NCI-H460 (cell line): ENCODE measurements around the gene TULP1. TPM values are rescaled to one million over a fixed set of nuclear protein-coding genes. Genes with fewer than 3 reads are reported as not detected.
"Not testable (repeated sequence)": the region's sequence is repeated elsewhere in the genome, so short reads cannot be mapped to it uniquely, and the experiment has no call there.

ENCODE experiments used
- DNase-seq: peaks from one replicate; pipeline ENCODE4 v3.0.0-alpha.2; 2016; ENCODE audit warnings: low read depth; ENCODE audit errors: extremely low read depth
- polyA plus RNA-seq: library from polyadenylated mRNA; depleted of rRNA; stranded (reverse); fragments of >200 nt; gene quantifications from 2 replicates; pipeline ENCODE4 v1.2.3, GENCODE V29; 2014; cell fraction: nucleus; rRNA removed
- total RNA-seq: library from RNA; depleted of rRNA; stranded (reverse); fragments of >200 nt; shearing (Covaris generic); gene quantifications from 2 replicates; pipeline ENCODE4 v1.2.3, GENCODE V29; 2014; rRNA removed

The TULP1 gene
- not detected in 2 replicates for total RNA-seq
- polyA plus RNA-seq, result not detected in 2 replicates

DNA sequence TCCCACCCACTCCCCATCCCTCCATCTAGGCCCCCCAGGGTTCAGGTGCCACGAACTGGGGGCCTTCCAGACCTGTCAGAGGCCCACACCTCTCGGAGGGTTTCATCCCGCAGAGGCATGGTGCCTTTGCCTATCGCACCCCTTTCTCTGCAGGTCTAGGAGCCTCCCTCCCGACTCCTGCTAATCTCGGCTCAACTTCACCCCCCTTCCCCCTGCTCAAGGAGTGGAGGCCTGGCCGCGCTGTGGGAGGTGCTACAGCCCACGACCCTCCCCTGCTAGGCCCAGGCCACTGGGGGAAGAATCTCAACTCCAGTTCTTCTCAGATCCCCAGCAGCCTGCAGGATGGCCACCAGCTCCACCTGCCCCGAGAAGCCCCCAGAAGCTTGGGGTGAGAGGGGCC is at the start of gene TULP1:
Gene TULP1 (minus strand): TSS at position 157 of the 400 bp plus-strand sequence. CDS start 38 bp downstream, at position 119.
- DNase-seq, result no peak

DNA sequence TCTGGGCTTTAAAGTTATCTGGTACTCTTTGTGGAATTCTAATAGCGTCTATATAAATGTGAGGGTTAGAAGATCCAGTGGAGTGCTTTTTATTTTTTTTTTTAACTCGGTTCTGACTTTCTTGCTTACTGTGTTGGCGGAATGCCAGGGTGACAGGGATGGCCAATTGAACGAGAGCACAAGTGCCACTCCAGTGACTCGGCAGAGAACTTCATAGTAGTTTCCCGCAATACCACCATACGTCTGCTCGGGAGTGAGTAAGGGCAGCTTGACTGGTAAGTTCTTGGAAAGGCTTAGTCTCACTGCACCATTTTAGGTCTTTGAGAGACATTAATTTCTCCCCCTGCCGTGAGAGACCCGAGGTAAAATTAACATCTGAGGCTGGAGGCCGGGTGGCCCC is 49.4 kb upstream of the TULP1 start:
- DNase-seq, result no peak

DNA sequence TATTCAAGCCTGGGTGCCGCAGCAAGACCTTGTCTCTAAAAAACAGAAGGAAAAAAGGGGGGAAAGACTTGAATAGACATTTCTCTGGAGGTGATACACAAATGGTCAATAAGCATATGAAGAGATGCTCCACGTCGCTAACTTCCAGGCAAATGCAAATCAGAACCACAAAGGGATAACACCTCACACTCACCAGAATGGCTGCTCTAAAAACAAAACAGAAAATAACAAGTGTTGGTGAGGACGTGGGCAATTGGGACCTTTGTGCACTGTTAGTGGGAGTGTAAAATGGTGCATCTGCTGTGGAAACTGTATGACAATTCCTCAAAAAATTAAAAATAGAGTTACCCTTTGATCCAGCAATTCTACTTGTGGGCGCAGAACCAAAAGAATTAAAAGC is 48.4 kb upstream of the TULP1 start:
- DNase-seq, result no peak

DNA sequence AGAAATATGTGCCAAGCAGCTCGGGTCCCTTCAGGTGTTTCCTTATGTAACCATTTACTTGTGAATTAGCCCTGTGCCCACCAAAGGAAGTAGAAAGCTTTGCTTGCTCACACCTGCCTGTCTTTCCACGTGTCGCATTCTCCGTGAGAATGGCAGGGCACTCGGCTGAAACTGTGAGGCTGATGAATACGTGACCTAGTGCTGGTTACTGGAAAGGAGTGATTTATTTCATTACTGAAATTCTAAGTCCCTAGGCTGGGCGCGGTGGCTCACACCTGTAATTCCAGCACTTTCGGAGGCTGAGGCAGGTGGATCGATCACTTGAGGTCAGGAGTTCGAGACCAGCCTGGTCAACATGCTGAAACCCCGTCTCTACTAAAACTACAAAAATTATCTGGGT is 45.9 kb upstream of the TULP1 start:
- DNase-seq, result no peak

DNA sequence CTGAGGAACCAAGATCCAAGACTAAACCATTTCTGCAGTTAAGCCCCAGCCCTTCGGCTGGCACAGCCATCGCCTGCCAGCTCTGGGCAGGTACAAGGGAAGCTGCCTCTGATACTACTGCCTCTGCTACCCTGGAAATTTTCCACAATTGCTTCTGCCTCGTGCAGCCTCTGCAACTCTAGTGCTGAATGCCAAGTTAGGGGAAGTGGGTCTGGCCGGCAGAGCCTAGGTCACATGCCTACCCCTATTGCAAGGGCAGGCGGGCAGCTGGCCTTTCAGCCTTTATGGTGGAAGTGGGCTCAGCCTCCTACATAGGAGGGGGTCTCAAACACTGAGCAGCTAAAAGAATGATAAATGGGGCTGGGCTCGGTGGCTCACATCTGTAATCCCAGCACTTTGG is 44.5 kb upstream of the TULP1 start:
- DNase-seq, result no peak

DNA sequence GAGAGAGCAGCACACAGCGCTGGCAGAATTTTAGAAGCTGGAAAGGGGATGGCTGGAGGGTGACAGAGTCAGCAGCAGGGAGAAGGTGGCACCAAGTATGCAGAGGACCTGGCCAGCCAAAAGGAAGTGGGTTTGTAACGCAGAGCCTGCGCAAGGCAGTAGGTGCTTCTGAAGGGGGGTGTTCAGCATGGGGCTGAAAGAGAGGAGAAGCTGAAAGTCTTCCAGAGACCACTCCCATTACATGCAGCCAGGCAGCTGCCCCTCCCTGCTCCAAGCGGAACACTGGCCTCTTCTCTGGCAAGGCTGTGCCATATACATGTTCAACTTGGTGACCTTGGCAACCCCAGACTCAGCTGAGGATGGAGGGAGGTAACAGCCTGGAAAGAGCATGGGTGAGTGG is 42.1 kb upstream of the TULP1 start:
- no peak for DNase-seq

DNA sequence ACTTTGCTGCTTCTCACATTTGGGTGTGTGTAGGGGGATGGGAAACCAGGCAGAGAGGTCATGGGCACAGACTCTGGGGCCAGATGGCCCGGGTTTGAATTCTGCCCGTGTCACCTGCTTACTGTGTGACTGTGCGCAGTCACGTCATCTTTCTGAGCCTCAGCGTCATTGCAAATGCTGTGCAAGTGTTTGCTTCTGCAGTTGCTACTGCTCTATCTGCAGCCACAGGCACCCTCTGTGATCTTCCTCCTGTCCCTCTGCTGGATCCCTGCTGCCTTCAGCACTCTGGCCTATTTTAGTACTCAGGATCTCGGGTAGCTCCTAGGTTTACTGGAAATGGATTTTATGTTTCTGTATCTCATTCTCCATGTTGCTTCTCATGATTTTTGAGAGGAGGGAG is 40.6 kb upstream of the TULP1 start:
- no peak for DNase-seq

DNA sequence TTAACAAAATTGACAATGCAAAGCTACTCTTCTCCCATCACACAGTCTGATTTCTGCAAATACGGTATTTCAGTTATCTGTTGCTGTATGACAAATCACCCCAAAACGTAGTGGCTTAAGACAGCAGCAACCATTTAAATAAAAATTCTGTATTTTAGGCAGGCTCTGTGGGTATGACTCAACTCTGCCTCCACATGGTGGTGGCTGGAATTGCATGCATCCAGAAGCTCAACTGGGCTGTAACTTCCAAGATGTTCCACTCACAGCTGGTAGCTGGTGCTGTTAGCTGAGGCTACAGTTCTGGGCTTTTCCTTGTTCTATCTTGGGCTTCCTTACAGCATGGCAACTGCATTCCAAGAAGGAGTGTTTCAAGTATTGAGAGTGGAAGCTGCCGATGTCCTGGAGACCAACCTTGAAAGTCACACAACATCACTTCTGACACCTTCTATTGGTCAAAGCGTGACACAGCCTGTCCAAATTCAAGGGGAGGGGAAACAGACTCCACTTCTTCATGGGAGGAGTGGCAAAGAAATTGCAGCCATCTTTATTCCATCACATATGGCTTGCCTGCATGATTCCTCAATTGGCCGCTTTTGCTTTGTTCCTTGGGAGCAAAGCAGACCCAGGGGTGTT is 39.7 kb upstream of the TULP1 start:
- no peak for DNase-seq

DNA sequence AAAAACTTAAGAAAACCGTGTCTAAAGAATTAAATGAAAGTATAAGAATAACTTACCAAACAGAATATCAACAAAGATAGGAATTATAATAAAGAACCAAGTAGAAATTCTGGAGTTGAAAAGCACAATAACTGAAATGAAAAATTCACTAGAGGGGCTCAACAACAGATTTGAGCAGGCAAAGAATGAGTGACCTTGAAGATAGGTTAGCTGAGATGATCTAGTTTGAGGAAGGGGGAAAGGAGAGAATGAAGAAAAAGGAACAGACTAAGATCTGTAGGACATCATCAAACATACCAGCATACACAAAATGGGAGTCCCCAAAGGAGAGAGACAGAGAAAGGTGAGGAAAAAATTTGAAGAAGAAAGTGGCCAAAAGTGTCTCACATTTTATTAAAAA is 37.7 kb upstream of the TULP1 start:
- no peak for DNase-seq

DNA sequence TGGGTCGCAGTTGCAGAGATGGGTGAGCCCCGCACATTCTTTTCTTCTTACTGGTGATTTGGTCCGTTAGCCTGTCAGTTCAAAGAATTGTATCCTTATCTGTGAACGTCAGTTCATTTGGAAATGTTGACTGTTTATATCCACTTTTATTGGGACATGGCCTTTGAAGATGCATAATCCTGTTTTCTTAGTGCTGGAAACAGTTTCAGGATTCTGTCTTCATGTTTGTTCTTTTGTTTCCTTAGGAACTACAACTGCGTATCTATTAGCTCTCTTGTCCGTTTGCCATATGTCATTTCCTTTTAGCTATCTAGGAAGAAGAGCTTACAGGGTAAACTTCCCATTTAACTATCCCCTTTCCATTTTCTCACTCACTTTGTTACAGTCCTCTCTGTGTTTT is 35.0 kb upstream of the TULP1 start:
- no peak for DNase-seq

DNA sequence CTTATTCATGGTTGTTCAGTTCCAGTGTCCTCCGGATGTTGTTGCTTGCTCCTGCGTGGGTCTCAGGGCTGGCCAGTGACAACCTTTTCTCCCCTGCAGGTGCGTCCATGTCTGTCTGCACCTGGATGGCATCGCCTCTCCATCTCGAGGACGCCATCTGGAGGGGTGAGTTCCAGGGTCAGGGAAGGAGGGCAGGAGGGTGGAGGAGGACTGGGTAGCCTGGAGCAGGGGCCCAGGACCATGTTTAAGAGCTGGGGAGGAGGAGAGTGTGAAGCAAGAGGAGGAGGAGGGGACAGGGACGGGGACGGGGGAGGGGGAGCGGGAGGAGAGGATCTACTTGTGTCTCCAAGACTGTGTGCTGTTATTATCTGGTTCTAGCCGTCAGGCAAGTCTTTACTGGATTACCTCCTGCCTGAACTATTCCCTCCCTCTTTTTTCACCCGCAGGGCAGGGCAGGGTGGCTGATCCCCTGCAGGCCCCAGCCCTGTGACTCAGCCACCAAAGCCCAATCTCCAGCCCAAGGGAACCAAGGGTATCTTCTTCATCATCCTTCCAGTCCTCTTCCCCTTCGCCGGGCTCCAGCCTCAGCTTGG is 32.2 kb upstream of the TULP1 start:
- no peak for DNase-seq

DNA sequence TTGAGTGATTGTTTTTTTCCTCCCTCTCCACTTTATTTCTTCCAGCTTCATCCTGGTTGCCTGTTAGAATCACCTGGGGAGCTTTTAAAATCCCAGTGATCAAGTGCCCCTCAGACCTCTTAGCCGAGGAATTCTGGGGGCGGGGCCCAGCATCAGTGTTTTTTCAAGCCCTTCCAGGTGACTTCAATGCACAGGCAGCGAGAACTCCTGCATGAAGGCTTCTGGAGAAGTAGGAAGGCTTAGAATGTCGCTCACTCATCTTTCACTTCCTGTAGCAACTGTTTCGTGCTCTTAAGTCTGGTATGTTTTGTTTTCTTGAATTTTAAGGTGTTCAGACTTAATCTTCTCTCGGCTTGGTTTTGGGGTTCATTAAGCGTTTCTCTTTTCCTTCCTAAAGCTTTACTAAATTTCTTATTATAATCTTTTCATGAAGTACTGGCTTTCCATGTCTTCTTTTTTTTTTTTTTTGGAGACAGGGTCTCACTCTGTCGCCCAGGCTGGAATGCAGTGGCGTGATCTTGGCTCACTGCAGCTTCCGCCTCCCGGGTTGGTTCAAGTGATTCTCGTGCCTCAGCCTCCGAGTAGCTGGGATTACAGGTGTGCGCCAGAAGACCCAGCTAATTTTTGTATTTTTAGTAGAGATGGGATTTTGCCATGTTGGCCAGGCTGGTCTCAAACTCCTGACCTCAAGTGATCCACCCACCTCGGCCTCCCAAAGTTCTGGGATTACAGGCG is 30.9 kb upstream of the TULP1 start:
- DNase-seq, result no peak

DNA sequence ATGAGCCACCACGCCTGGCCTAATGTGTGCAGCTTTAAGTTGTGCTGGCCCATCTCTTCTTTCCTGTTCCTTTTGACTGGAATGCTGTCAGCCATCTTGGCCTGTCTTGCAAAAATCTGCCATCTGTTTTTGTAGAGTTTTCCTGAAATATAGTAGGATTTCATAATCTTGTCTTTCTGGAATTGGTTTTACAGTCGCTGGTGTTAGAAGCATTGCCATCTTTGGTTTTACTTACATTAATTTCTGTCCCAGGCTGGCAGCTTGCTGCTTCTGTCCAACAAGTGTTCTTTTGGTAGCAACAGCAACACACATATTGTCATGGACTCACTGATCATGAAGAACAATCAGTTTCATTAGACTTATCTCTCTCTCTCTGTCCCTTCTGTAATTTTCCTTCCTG is 29.1 kb upstream of the TULP1 start:
- no peak for DNase-seq

DNA sequence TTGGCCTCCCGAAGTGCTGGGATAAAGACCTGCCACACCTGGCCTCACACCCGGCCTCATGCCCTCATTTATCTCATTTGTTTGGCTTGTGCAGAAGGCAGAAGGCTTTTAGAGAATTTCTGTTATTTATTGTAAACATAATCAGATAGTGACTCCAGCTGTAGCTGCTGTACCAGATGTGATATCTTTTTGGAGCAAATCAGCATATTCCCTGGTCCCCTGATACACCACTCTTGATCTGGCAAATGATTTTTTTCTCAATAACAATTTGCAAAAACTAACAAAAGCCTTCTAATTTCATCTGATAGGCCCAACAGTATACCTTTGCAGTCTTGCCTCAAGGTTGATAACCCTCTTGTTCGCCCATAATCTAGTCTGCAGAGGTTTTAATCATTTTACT is 26.5 kb upstream of the TULP1 start:
- DNase-seq, result no peak

DNA sequence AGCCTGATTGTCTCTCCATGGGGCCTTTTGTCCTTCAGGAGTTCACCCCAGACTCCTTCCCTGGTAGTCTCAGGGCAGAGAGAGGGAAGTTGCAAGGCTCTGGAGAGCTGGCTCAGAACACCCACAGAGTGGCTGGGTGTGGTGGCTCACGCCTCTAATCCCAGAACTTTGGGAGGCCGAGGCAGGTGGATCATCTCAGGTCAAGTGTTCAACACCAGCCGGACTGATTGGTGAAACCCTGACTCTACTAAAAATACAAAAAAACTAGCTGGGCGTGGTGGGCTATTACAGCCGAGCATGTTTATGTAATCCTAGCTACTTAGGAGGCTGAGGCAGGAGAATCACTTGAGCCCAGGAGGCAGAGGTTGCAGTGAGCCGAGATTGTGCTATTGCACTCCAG is 23.2 kb upstream of the TULP1 start:
- not testable (repeated sequence) for DNase-seq

DNA sequence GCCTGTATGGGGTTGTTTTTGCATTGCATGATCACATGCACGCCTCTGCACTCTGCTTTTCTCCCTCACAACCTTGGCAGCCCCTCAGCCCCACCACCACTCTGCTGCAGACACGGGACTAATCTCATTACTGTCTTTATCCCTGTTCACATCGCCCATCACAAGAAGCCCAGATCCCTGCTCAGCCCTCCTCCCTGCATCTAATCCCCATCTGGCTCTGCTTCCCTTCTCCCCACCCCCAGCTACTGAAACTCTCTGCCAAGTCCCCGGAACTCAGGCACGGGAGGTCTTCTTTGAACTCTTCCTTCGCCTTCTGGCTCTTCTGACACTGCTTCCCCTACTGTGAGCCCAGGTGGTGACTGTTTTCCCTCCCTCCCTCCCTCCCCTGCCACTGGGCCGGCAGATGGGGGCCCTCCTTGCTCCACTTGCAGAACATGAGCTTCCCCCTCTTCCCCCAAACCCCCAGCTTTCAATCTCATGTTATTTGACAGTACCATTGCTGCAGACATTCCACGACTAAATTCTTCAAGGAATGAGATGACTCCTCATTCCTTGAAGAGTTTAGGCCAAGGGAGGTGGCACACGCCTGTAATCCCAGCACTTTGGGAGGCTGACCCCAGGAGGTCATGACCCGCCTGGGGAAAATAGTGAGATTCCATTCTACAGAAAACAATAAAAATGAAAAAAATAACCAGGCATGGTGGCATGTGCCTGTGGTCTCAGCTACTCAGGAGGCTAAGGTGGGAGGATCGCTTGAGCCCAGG is 21.9 kb upstream of the TULP1 start:
- DNase-seq, result no peak

DNA sequence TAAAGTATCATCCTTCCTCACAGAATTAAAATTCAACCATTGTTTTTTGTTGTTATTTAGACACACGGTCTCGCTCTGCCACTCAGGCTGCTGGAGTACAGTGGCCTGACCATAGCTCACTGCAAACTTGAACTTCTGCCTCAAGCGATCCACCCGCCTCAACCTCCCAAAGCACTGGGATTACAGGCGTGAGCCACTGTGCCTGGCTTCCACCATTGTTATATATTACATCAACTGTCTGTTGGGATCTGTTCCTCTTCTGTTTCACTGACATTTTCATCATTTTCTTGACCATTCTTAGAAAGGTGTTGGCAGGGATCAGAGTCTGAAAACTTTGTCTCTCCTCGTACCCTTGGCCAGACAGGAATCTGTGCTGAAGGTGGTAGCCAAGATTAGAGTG is 21.3 kb upstream of the TULP1 start:
- no peak for DNase-seq

DNA sequence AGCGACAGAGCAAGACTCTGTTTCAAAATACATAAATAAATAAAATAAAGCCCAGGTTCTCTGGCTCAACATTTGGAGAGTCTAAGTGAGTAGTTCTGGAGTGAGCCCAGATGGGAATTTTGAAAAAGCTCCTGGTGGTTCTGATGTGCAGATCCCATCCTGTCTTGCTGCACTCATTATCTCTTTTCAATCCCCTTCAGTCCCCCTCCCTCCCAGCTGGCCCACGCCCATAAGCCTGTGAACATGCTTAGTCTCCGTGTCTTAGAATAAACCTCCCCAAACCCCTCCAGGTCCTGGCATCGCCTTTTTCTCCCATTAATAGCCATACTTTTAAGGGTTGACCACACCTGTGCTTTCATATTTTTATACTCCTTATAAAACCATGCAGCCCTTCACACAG is 19.4 kb upstream of the TULP1 start:
- no peak for DNase-seq

DNA sequence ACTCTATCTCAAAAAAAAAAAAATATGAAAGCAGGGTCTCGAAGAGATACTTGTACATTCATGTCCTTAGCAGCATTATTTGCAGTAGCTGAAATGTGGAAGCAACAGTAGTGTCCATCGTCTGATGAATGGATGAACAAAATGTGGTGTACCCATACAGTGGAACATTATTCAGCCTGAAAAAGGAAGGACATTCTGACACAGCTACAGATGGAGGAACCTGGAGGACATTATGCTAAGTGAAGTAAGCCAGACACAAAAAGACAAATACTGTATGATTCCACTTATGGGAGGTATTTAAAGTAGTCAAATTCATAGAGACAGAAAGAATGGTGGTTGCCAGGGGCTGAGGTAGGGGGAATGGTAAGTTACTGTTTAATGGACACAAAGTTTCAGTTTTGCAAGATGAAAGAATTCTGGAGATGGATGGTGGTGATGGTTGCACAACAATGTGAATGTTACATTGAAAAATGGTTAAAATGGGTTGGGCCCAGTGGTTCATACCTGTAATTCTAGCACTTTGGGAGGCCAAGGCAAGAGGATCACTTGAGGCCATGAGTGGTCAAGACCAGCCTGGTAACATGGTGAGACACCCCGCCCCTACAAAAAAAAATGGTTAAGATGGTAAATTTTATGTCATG is 11.8 kb upstream of the TULP1 start:
- DNase-seq, result no peak

DNA sequence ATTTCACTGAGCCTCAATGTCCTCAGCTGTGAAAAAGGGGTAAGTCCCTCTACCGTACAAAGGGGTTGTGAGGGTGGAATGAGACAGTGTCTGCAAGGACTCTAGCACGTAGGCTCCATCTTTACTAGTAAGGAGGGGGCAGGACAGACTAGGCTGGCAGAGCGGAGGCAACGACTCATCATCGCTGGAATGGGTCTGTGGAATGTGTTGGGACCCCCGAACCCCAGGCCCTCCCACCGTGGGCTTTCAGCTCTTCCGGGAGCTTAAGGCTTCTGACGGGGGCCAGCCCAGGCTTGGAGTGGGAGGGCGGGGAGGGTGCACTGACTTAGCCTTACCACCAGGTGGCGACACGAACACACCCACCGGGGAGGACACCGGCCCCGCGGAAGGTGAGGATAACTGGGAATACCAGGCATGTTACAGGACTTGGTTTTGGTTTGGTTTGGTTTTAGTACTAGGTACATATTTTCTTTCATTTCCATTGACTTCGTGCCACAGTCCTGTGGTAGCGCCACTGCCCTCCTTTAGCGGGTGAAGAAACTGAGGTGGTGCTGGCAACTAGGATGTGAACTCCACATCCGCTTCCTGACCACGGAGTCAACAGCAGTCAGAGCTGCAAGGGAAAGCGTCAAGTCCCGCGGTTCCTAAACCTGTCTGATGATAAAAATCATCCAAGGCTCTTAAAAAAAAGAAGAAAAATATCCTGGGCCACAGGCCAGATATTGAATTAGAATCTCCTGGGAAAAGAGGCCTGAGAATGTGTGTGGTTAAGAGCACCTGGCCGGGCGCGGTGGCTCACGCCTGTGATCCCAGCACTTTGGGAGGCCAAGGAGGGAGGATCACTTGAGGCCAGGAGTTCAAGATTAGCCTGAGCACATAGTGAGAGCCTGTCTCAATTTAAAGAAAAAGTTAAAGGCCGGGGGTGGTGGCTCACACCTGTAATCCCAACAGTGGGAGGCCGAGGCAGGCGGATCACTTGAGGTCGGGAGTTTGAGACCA is 10.3 kb upstream of the TULP1 start:
- DNase-seq, result peak; percentile 54
